PC-9 (cell line): ENCODE data around the gene LIN28A.

Experiments used
- EZH2 ChIP-seq: fragments of 200-600 bp; sonication (generic); IDR thresholded peaks from 2 replicates; pipeline ENCODE4 v1.8.0; 2017; ENCODE audit warnings: antibody characterized with exemption, low read depth
- TF ChIP-seq, protein P1 (sequence below): fragments of 200-600 bp; sonication (generic); conservative IDR thresholded peaks from 2 replicates; pipeline ENCODE4 v1.6.1; 2017; ENCODE audit warnings: mixed run types, antibody characterized with exemption, mild to moderate bottlenecking, moderate library complexity

DNA sequence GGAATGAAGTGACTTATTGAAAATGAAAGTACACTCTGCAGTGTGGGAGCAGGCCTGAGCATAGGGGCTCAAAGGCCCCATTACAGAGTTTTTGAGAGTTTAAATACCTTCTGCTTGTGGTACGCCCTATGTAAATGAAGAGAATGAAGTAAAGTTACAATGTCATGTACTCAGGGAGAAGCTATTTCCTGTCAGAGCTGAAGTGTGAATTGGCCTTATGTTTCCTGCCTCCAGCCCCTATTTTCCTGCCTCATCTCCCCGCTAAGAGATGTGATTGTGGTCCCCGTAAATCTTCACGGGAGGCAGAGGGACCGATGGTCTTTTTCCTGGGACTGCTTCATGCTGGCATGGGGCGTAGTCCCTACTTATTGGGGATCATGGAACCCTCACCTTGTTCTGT, 35.5 kb upstream of the LIN28A start:
- TF ChIP-seq, protein P1, sequence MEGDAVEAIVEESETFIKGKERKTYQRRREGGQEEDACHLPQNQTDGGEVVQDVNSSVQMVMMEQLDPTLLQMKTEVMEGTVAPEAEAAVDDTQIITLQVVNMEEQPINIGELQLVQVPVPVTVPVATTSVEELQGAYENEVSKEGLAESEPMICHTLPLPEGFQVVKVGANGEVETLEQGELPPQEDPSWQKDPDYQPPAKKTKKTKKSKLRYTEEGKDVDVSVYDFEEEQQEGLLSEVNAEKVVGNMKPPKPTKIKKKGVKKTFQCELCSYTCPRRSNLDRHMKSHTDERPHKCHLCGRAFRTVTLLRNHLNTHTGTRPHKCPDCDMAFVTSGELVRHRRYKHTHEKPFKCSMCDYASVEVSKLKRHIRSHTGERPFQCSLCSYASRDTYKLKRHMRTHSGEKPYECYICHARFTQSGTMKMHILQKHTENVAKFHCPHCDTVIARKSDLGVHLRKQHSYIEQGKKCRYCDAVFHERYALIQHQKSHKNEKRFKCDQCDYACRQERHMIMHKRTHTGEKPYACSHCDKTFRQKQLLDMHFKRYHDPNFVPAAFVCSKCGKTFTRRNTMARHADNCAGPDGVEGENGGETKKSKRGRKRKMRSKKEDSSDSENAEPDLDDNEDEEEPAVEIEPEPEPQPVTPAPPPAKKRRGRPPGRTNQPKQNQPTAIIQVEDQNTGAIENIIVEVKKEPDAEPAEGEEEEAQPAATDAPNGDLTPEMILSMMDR = no peak
- TF ChIP-seq EZH2 = no peak
